Stimulated activated CD8-positive, alpha-beta memory T cell treated with anti-CD3 and anti-CD28 coated beads, Interleukin-12 subunit alpha, Interleukin-12 subunit beta, amount 100 ng/mL, for 24 hours (primary cell): Measurements from ENCODE around the gene C1orf52.
A peak's percentile ranks its signal among the peaks of the same experiment; 100 is the strongest.

ENCODE experiments used
- DNase-seq: peaks from one replicate; pipeline ENCODE4 v3.0.0-alpha.2; 2020; ENCODE audit errors: extremely low read depth

C1orf52 gene

GRCh38 chr1:85259118-85259911 is at the start of gene C1orf52:
TSS of gene C1orf52 (minus strand) at chr1:85259662. CDS start at chr1:85259633, 29 bp downstream.
- peak; percentile 93 for DNase-seq

- DNase-seq, result no peak
Measured at GRCh38 chr1:85308833-85309350, 49.4 kb upstream of the C1orf52 start.

GRCh38 chr1:85307987-85308832 is 48.7 kb upstream of the C1orf52 start:
- DNase-seq, result no peak

- DNase-seq, result no peak
Measured at GRCh38 chr1:85306236-85306635, 46.8 kb upstream of the C1orf52 start.

- DNase-seq, result no peak
Measured at GRCh38 chr1:85303440-85304162, 44.1 kb upstream of the C1orf52 start.

- no peak for DNase-seq
Measured at GRCh38 chr1:85300140-85300539, 40.7 kb upstream of the C1orf52 start.

- DNase-seq, result peak; percentile 55
Measured at GRCh38 chr1:85297855-85298629, 38.6 kb upstream of the C1orf52 start.

- DNase-seq, result no peak
Measured at GRCh38 chr1:85297538-85297854, 38.0 kb upstream of the C1orf52 start.

- DNase-seq, result no peak
Measured at GRCh38 chr1:85296980-85297379, 37.5 kb upstream of the C1orf52 start.

GRCh38 chr1:85295654-85296053 is 36.2 kb upstream of the C1orf52 start:
- no peak for DNase-seq

- no peak for DNase-seq
Measured at GRCh38 chr1:85295006-85295431, 35.6 kb upstream of the C1orf52 start.

- DNase-seq, result no peak
Measured at GRCh38 chr1:85290826-85291225, 31.4 kb upstream of the C1orf52 start.

- DNase-seq, result no peak
Measured at GRCh38 chr1:85289848-85290335, 30.4 kb upstream of the C1orf52 start.

- DNase-seq, result no peak
Measured at GRCh38 chr1:85289207-85289847, 29.9 kb upstream of the C1orf52 start.

- no peak for DNase-seq
Measured at GRCh38 chr1:85284202-85284601, 24.7 kb upstream of the C1orf52 start.

- no peak for DNase-seq
Measured at GRCh38 chr1:85283475-85284199, 24.2 kb upstream of the C1orf52 start.

GRCh38 chr1:85282424-85282823 is 23.0 kb upstream of the C1orf52 start:
- DNase-seq, result no peak

- no peak for DNase-seq
Measured at GRCh38 chr1:85280636-85281035, 21.2 kb upstream of the C1orf52 start.

GRCh38 chr1:85279458-85280080 is 20.1 kb upstream of the C1orf52 start:
- DNase-seq, result no peak
